SK-N-SH treated with all-trans-retinoic acid at 6 μM for 48 hours (cell line): ENCODE results near the gene GTPBP1.

Experiments used
- GLIS3 ChIP-seq: fragments of 250-450 bp; sonication (Bioruptor Pico); IDR thresholded peaks from 2 replicates; pipeline ENCODE4 v1.5.0; 2020; ENCODE audit warnings: mild to moderate bottlenecking, moderate library complexity
- RARB ChIP-seq: fragments of 250-450 bp; sonication (Bioruptor Pico); IDR thresholded peaks from 2 replicates; pipeline ENCODE4 v1.8.0; 2021; ENCODE audit warnings: mild to moderate bottlenecking, moderate library complexity
- ZNF565 ChIP-seq: fragments of 450-650 bp; formaldehyde crosslinking; conservative IDR thresholded peaks from 2 replicates; pipeline ENCODE4 v1.5.0; 2020; ENCODE audit warnings: low read depth, mild to moderate bottlenecking, moderate library complexity

DNA sequence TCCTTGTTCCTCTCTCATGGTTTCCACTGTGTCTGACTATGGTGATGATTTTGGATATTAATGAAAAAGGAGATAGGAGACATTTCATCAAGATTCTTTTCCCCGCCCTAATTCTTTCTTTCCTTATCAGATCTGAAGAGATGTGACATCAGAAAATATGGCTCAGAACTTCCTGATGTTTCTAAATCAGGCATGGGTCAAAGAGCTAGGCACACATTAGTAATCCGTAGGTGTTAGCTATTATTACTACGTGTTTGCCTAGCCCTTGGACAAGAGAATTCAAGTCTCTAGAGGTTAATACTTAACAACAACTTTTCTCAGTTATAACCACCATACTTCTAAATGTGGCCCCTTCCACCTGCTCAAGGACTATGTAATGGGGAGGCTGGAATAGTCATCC is 10.8 kb upstream of the GTPBP1 start:
- TF ChIP-seq RARB (no peak), ZNF565 (CRISPR knock-in tag) (no peak), GLIS3 (CRISPR knock-in tag) (no peak)
